GM21390 (cell line): ENCODE data around the gene INTU.
"Not testable (repeated sequence)": the region's sequence is repeated elsewhere in the genome, so short reads cannot be mapped to it uniquely, and the experiment has no call there.

Experiments used
- ATAC-seq: cut with Tn5 transposase; IDR thresholded peaks from one replicate; pipeline ENCODE4 v1.9.1; 2021; ENCODE audit not compliant: unreplicated experiment

The INTU gene

GRCh38 chr4:127632420-127633403, at the start of gene INTU:
INTU (plus strand) TSS chr4:127632957; CDS start chr4:127633035, 78 bp downstream.
- peak; percentile 99 for ATAC-seq

- not testable (repeated sequence) for ATAC-seq
These were observed 46.3 kb upstream of the INTU start for GRCh38 chr4:127586496-127586895.

- peak; percentile 99 for ATAC-seq
These were observed 45.7 kb upstream of the INTU start for GRCh38 chr4:127586922-127587571.

GRCh38 chr4:127589153-127589552, 43.6 kb upstream of the INTU start:
- not testable (repeated sequence) for ATAC-seq

GRCh38 chr4:127598656-127599055, 34.1 kb upstream of the INTU start:
- ATAC-seq, result no peak

- no peak for ATAC-seq
These were observed 31.7 kb upstream of the INTU start for GRCh38 chr4:127601029-127601428.

GRCh38 chr4:127604949-127605709, 27.6 kb upstream of the INTU start:
- ATAC-seq, result no peak

- ATAC-seq, result no peak
These were observed 25.9 kb upstream of the INTU start for GRCh38 chr4:127606823-127607222.

- ATAC-seq, result no peak
These were observed 23.3 kb upstream of the INTU start for GRCh38 chr4:127609484-127609883.

GRCh38 chr4:127610488-127610887, 22.3 kb upstream of the INTU start:
- no peak for ATAC-seq

- ATAC-seq, result no peak
These were observed 15.9 kb upstream of the INTU start for GRCh38 chr4:127616898-127617297.

- ATAC-seq, result no peak
These were observed 14.3 kb upstream of the INTU start for GRCh38 chr4:127618427-127618826.

GRCh38 chr4:127622621-127622920, 10.2 kb upstream of the INTU start:
- ATAC-seq, result no peak

GRCh38 chr4:127622921-127623796, 9.6 kb upstream of the INTU start:
- peak; percentile 60 for ATAC-seq

GRCh38 chr4:127623797-127624083, 9.0 kb upstream of the INTU start:
- no peak for ATAC-seq

GRCh38 chr4:127624173-127624572, 8.6 kb upstream of the INTU start:
- ATAC-seq, result no peak

- no peak for ATAC-seq
These were observed 3.4 kb upstream of the INTU start for GRCh38 chr4:127629371-127629770.

- no peak for ATAC-seq
These were observed 2.6 kb upstream of the INTU start for GRCh38 chr4:127630152-127630551.

- ATAC-seq, result no peak
These were observed 1.3 kb upstream of the INTU start for GRCh38 chr4:127631420-127631819.

- no peak for ATAC-seq
These were observed 1.4 kb downstream of the INTU start for GRCh38 chr4:127634181-127634580.

GRCh38 chr4:127641524-127641923, 8.8 kb downstream of the INTU start:
- no peak for ATAC-seq
